Measurements from ENCODE around the gene ZMIZ1. TPM values are rescaled to one million over a fixed set of nuclear protein-coding genes. Genes with fewer than 3 reads are reported as not detected.

ZMIZ1 gene
- total and polyA plus RNA-seq, 2 donors (not counting 1 experiment from before 2014, with no cell fraction given), result 6.3 to 30.6 TPM

DNA sequence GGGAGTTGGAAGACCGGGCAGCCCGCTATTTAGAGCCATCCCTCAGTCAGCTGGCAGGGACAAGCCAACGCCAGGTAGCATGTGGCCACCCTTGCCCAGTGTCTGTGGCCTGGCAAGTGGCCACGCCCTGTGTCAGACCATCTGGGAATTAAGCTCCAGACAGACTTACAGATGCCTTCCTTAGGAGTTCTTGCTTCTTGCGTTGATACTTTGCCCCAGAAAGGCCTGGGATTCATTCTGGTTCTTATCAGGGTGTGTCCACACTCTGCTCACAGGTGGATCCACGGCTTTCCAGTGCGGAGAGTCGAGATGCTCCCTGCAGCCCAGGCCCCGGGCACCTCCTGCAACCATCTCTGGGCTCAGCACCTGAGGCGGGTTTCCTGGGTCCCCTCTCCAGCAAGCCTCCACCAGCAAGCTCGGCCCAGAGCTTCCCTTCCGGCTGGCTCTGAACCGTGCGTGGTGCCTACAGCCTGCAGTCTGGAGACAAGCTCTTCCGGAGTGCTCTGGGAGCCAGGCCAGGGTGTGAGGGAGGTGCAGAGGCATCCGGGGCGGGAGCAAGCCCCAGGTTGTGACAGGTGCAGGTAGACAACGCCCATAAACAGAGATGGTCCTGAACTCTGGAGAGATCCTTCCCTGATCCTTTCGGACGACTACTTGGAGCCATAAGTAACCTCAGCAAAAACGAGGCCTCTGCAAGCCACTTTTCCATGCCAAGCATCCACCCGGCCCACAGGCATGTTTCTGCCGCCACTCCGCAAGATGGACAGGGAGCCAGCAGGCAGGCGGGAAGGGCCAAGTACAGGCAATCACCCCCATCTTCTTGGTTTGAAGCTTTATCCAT lies 246.2 kb downstream of the ZMIZ1 start:
- Histone ChIP-seq H3K9ac (ENCODE audit: insufficient read depth, low read length) (no peak overlapping the region), H3K9me3 (ENCODE audit: control insufficient read depth, insufficient read depth, low read depth, low read length) (no peaks in the 10 kb centered on the region), H3K79me2 (ENCODE audit: control insufficient read depth, insufficient read depth, low read length) (no peaks in the 10 kb centered on the region), H3K4me3 (replicated peaks in 1 of 4; ENCODE audit: control extremely low read depth in 1 of 4, insufficient read depth in 1 of 4, low read depth in 3 of 4, low read length in 4 of 4) (no peak overlapping the region), H3K27ac (ENCODE audit: insufficient read depth, low read length) (no peak overlapping the region), H4K20me1 (ENCODE audit: control insufficient read depth, extremely low read depth, insufficient read depth, low read length) (no peaks in the 10 kb centered on the region), H3K4me2 (ENCODE audit: extremely low read depth, insufficient read depth, low read length) (no peak overlapping the region), H3K27me3 (ENCODE audit: control insufficient read depth, insufficient read depth, low read length) (no peaks in the 10 kb centered on the region), H3K36me3 (ENCODE audit: control insufficient read depth, insufficient read depth, low read length) (peaks cover 19% of the 10 kb centered on the region), H3K4me1 (ENCODE audit: control insufficient read depth, extremely low read depth, insufficient read depth, low read length) (peaks cover 19% of the 10 kb centered on the region), H2AFZ (ENCODE audit: low read length) (no peak overlapping the region)
- DNase-seq (ENCODE audit: low read depth in 2 of 2), result no peak
- TF ChIP-seq, protein P1, sequence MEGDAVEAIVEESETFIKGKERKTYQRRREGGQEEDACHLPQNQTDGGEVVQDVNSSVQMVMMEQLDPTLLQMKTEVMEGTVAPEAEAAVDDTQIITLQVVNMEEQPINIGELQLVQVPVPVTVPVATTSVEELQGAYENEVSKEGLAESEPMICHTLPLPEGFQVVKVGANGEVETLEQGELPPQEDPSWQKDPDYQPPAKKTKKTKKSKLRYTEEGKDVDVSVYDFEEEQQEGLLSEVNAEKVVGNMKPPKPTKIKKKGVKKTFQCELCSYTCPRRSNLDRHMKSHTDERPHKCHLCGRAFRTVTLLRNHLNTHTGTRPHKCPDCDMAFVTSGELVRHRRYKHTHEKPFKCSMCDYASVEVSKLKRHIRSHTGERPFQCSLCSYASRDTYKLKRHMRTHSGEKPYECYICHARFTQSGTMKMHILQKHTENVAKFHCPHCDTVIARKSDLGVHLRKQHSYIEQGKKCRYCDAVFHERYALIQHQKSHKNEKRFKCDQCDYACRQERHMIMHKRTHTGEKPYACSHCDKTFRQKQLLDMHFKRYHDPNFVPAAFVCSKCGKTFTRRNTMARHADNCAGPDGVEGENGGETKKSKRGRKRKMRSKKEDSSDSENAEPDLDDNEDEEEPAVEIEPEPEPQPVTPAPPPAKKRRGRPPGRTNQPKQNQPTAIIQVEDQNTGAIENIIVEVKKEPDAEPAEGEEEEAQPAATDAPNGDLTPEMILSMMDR (conservative IDR thresholded peaks at IDR 0.05 in 1 of 2, IDR thresholded peaks at IDR 0.05 in 1 of 2; ENCODE audit: low read depth in 1 of 2, low read length in 2 of 2), result no peak
- TF ChIP-seq EZH2 (IDR thresholded peaks at IDR 0.05; ENCODE audit: low read length, missing control alignments), result no peak

DNA sequence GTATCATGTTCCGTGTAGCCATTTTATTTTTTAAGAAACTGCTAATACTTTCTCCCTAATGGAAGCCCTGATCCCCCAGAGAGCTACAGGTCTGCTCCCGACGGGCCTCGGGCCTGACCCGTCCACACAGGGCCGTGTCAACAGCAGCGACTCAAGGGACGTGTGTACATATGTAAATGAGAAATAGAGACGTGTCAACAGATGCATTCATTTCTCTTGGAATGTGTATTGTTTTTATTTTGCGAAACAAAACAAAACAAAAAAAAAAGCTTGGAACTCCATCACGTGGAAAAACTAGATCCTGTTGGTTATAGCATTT lies 246.8 kb downstream of the ZMIZ1 start:
- H3K4me2 ChIP-seq (ENCODE audit: extremely low read depth, insufficient read depth, low read length), result no peak overlapping the region
- H3K36me3 ChIP-seq (ENCODE audit: control insufficient read depth, insufficient read depth, low read length), result peaks cover 19% of the 10 kb centered on the region
- no peak overlapping the region for H2AFZ ChIP-seq (ENCODE audit: low read length)
- no peak for TF ChIP-seq EZH2 (IDR thresholded peaks at IDR 0.05; ENCODE audit: low read length, missing control alignments)
- TF ChIP-seq, protein P1 (conservative IDR thresholded peaks at IDR 0.05 in 1 of 2, IDR thresholded peaks at IDR 0.05 in 1 of 2; ENCODE audit: low read depth in 1 of 2, low read length in 2 of 2), result no peak
- H3K27ac ChIP-seq (ENCODE audit: insufficient read depth, low read length), result no peak overlapping the region
- H3K4me1 ChIP-seq (ENCODE audit: control insufficient read depth, extremely low read depth, insufficient read depth, low read length), result peaks cover 20% of the 10 kb centered on the region
- H3K27me3 ChIP-seq (ENCODE audit: control insufficient read depth, insufficient read depth, low read length), result no peaks in the 10 kb centered on the region
- H3K9me3 ChIP-seq (ENCODE audit: control insufficient read depth, insufficient read depth, low read depth, low read length), result no peaks in the 10 kb centered on the region
- no peaks in the 10 kb centered on the region for H3K79me2 ChIP-seq (ENCODE audit: control insufficient read depth, insufficient read depth, low read length)
- H4K20me1 ChIP-seq (ENCODE audit: control insufficient read depth, extremely low read depth, insufficient read depth, low read length), result no peaks in the 10 kb centered on the region
- H3K9ac ChIP-seq (ENCODE audit: insufficient read depth, low read length), result no peak overlapping the region
- no peak overlapping the region for H3K4me3 ChIP-seq (replicated peaks in 1 of 4; ENCODE audit: control extremely low read depth in 1 of 4, insufficient read depth in 1 of 4, low read depth in 3 of 4, low read length in 4 of 4)
- no peak for DNase-seq (ENCODE audit: low read depth in 2 of 2)

DNA sequence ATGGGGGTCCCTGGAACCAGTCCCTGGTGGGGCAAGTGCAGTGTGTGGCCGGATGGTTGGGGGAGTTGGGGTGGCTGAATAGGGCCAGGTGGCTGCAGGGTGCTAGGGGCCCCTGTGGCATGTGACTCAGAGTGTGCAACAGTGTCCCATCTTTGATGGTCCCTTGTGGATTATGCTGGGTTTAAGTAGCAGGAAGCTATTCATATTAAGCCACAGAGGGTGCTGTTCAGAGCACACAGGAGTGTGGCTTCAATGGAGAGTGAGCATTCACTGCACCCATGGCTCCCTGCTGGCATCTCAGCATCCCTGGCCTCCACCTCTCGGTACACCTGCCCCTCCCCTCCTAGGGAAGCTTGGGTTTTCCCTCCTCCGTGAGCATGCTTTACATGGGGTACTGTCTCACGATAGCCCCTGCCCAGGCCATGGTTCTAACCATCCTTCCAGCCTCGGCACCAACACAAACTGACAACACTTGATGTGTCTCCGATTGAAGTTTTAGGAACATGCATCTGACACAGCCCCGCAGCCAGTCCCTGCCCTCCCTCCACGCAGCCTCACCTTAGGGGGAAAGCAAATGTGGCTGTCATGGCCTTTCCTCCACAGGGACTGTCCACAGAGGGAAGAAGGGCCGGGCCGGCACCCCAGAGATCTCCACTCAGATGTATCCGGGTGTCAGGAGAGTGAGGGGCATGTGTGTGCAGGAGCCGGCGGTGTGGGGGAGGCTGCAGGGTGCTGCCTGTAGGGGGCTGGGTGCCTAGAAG lies 248.1 kb downstream of the ZMIZ1 start:
- no peaks in the 10 kb centered on the region for H3K27me3 ChIP-seq (ENCODE audit: control insufficient read depth, insufficient read depth, low read length)
- H3K36me3 ChIP-seq (ENCODE audit: control insufficient read depth, insufficient read depth, low read length), result peaks cover 14% of the 10 kb centered on the region
- no peaks in the 10 kb centered on the region for H3K9me3 ChIP-seq (ENCODE audit: control insufficient read depth, insufficient read depth, low read depth, low read length)
- no peak overlapping the region for H2AFZ ChIP-seq (ENCODE audit: low read length)
- peak overlapping the region; percentile 86 for H3K27ac ChIP-seq (ENCODE audit: insufficient read depth, low read length)
- H3K9ac ChIP-seq (ENCODE audit: insufficient read depth, low read length), result no peak overlapping the region
- peak in 1 of 2 donors; percentile 14 for DNase-seq (ENCODE audit: low read depth in 2 of 2)
- no peaks in the 10 kb centered on the region for H4K20me1 ChIP-seq (ENCODE audit: control insufficient read depth, extremely low read depth, insufficient read depth, low read length)
- TF ChIP-seq EZH2 (IDR thresholded peaks at IDR 0.05; ENCODE audit: low read length, missing control alignments), result no peak
- TF ChIP-seq, protein P1 (conservative IDR thresholded peaks at IDR 0.05 in 1 of 2, IDR thresholded peaks at IDR 0.05 in 1 of 2; ENCODE audit: low read depth in 1 of 2, low read length in 2 of 2), result no peak
- no peaks in the 10 kb centered on the region for H3K79me2 ChIP-seq (ENCODE audit: control insufficient read depth, insufficient read depth, low read length)
- H3K4me3 ChIP-seq (replicated peaks in 1 of 4; ENCODE audit: control extremely low read depth in 1 of 4, insufficient read depth in 1 of 4, low read depth in 3 of 4, low read length in 4 of 4), result no peak overlapping the region
- peaks cover 30% of the 10 kb centered on the region for H3K4me1 ChIP-seq (ENCODE audit: control insufficient read depth, extremely low read depth, insufficient read depth, low read length)
- no peak overlapping the region for H3K4me2 ChIP-seq (ENCODE audit: extremely low read depth, insufficient read depth, low read length)

Measured in fibroblast of lung (primary cell).